Renal pelvis (tissue), 4 donors: Measurements from ENCODE around the gene TIMP4. TPM values are rescaled to one million over a fixed set of nuclear protein-coding genes. Genes with fewer than 3 reads are reported as not detected.

ENCODE experiments used
- DNase-seq: peaks from one replicate; pipeline ENCODE4 v3.0.0-alpha.2; 2013
- polyA plus RNA-seq, 3 donors: library from polyadenylated mRNA; unstranded; fragments of 120-200 nt; gene quantifications; one replicate each; pipeline ENCODE4 v1.2.1, GENCODE V29; 2013; ENCODE audit not compliant: insufficient read length in 3 of 3

The TIMP4 gene
- polyA plus RNA-seq, 3 donors: 0.86 to 1.1 (median 0.99) TPM

- DNase-seq: no peak
Observed at GRCh38 chr3:12107071-12107713, 51.5 kb downstream of the TIMP4 start.

Other genes starting within 250 kb of the TIMP4 start
- 1 to 10 TPM; 1.1 to 1.4 (median 1.4) TPM for gene SYN2, start 154.5 kb downstream of the TIMP4 start, polyA plus RNA-seq
- gene PPARG, start 130.2 kb upstream of the TIMP4 start, polyA plus RNA-seq: 10 to 100 TPM; 25.8 to 28.5 (median 27.4) TPM